Islet of Langerhans (tissue), 1 donor: ENCODE data around the gene DNAJB6.

Source experiments
- FAIRE-seq: peaks from one replicate; lab custom pipeline; 2011; peaks lifted over from hg19 to GRCh38; lab: Jason Lieb, UNC

Gene DNAJB6

DNA sequence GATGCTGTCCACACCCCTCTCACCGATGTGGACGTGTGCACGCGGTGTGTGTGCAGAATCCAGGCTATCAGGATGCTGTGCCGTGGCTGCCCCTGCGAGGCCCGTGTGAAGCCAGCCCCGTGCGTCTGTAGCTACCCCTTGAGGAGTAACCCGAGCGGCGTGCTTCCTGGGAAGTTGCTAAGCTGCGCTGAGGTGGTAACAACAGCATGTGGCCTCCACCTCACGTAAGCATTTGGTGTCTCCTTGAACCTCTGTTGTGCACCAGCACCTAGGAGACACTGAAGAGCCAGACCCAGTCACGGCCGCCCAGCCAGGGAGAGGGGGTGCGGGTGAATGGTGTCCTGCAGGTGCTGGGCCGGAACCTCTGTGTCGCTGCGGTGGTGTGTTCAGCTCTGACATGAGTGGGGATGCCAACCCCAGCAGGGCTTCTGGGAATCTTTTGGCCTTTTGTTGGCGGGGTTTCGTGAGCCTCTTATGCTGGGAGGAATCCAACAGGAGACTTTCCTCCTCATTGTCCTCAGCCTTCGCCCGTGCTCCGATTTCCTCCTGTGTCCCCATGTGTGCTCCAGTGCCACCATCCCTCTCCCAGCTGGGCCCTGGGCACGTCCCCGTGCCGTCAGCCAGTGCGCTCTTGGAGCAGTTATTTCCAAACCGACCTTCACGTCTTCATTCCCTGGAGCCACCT is 60.4 kb downstream of the DNAJB6 start:
- FAIRE-seq, result no peak

- no peak for FAIRE-seq
These were observed 61.2 kb downstream of the DNAJB6 start for GRCh38 chr7:157397731-157398691.

- no peak for FAIRE-seq
These were observed 62.4 kb downstream of the DNAJB6 start for GRCh38 chr7:157399086-157399687.

DNA sequence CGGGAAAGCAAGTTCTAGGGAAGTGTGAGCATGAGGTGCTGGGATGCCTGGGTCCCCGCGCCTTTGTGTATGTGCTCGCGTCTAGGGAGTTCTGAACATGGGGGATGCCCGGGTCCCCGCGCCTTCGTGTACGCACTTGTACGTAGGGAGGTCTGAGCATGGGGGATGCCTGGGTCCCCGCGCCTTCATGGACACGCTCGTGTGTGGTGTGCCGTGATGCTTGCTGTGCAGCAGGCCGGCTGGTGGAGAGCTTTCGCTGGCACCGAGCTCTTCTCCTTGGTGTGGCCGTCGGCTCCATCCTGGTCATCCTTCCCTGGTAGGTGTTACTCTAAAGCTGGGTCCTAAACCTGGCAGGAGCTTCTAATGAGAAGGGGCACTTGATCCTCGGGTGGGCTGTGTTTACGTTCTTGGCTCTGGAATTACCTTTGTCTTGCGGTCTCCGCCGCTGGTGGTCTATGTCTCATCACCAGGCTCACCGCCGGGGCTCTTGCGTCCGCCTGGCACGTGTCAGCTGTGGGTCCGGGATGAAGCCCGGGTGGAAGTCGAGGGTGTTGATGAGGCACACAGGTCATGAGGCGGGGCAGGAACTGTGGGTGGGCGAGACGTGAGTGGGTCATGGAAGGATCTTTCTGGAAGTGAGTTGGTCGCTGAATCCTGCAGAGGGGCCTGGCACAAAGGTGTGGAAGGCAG is 63.5 kb downstream of the DNAJB6 start:
- no peak for FAIRE-seq

DNA sequence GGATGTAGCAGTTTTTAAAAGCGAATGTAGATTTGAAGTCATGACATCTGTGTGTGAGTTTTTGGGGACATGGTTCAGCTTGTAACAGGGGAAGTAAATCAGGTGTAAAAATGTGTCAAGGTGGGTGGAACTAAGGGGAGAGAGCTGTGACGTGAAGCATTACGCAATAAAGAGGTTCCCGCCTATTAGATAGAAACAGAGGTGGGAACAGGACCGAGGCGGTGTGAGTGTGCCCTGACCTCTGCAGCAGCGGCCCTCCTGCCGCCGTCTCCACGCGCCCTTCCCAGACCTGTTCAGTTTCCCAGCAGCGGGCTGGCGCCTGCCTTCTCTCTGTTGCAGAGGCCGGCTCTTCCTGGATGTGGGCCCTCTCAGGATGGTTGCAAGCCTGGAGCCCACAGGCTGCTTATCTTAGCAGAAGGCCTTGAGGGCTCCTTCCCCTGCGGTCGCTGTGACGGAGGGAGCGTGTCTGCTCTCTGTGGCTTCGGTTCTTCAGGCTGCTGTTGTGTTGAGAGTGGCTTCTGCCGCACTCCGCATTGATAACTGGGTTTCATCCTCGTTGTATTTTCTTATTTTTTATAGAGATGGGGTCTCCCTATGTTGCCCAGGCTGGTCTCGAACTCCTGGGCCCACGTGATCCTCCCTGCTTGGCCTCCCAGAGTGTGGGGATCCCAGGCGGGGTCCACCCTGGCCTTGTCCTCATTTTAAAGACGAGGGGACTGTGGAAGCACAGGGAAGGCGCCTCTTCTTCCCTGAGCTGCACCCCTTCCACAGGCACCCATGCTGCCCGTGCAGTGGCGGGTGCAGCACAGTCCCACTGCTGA is 65.0 kb downstream of the DNAJB6 start:
- FAIRE-seq, result no peak

- no peak for FAIRE-seq
These were observed 65.5 kb downstream of the DNAJB6 start for GRCh38 chr7:157402388-157402703.

DNA sequence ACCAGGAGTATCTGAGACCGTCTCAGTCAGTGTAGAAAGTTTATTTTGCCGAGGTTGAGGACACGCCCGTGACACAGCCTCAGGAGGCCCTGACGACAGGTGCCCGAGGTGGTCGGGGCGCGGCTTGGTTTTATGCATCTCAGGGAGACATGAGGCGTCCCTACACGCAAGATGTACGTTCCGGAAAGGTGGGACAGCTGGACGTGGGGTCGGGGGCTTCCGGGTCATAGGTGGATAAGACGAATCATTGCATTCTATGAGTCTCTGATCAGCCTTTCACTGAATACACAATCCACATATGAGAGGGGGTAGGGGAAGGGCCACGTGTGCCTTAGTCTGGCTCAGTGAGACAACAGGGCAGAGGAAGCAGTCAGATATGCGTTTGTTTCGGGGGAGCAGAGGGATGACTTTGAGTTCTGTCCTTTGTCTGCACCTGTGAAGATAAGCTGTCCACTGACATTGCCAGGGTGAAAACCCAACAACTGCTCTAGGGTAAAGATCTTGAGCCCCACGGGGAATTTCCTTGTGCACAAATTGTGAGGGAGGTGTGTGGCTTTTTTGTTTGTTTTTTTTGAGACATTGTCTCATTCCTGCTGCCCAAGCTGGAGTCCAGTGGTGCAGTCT is 66.2 kb downstream of the DNAJB6 start:
- no peak for FAIRE-seq

GRCh38 chr7:157403646-157404401 is 67.0 kb downstream of the DNAJB6 start:
- FAIRE-seq, result no peak

DNA sequence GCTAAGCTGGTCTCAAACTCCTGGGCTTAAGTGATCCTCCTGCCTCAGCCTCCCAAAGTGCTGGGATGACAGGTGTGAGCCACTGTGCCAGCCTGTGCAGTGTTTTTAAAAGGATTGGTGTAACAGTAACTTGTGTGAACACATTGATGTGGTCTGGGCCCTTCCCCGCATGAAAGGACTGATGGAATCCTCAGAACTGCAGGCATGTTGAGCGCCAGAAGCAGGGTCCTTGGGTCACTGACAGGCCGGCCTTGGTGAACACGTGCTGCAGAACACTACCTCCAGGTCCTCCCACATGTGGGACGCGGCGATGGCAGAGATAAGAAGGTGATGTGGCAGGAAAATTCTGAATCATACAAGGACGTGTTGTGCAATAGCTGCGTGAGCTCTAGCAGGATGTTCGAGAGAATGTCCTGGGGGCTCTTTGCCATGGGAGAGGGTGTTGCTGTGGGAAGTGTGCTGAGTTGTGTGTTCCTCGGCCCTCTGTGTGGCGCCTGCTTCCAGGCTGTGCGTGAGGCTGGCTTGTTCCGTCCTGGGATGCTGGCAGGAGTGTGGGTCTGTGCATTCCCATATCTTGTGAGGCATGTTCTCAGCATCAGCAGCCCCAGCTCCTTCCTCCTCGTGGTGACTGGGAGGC is 68.2 kb downstream of the DNAJB6 start:
- FAIRE-seq, result no peak

DNA sequence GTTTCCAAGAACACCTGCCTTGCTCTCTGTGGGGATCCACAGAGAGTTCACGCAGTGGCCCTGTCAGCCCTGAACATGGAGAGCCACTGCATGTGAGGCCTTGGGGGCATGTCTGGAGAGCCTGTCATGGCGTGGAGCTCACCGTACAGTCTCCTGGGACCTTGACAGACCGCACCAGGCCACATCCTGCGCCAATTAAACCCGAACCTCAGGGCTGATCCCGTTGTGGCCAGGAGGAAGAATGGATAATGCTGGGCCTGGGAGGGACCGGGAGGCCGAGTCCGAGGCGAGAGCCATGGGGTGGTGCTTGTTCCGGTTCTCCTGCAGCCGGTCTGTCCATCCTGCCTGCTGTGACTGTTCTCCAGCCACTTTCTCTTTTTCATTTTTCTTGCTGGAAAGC is 68.7 kb downstream of the DNAJB6 start:
- no peak for FAIRE-seq

- FAIRE-seq, result no peak
These were observed 69.4 kb downstream of the DNAJB6 start for GRCh38 chr7:157405914-157406810.

- FAIRE-seq, result no peak
These were observed 70.2 kb downstream of the DNAJB6 start for GRCh38 chr7:157406971-157407370.

DNA sequence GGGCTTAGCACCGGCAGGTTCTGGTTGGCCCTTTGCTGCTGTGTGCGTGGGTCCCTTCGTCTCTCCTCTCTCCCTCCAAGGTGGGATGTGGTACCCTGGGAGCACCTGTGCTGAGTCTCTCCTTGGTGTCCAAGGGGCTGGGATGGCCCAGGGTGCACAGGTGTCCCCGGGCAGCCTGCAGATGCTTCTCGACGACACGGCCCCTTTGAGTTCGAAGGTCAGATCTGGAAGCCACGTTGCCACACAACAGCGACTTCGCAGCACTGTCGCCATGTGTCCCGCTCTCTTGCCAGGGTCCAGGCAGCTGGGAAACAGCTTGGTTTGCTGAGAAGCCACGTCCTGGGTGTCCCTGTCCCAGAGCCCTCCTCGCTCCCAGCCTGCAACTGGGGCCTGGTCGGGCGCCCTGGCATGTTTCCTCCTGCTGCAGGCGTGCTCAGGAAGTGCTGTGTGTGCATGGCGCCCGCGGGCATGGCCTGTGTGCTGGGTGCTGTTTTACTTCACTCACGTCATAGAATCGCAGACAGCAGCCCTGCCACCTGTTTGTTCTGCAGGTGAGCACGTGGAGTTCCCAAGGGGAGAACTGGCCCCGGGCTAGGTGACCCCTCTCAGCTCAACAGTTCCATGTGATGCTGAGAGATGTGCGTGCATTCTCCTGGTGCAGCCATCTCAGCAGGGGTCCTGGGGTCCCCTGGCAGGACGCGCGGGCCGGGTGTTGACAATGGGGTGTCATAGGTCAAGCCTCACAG is 70.9 kb downstream of the DNAJB6 start:
- no peak for FAIRE-seq

DNA sequence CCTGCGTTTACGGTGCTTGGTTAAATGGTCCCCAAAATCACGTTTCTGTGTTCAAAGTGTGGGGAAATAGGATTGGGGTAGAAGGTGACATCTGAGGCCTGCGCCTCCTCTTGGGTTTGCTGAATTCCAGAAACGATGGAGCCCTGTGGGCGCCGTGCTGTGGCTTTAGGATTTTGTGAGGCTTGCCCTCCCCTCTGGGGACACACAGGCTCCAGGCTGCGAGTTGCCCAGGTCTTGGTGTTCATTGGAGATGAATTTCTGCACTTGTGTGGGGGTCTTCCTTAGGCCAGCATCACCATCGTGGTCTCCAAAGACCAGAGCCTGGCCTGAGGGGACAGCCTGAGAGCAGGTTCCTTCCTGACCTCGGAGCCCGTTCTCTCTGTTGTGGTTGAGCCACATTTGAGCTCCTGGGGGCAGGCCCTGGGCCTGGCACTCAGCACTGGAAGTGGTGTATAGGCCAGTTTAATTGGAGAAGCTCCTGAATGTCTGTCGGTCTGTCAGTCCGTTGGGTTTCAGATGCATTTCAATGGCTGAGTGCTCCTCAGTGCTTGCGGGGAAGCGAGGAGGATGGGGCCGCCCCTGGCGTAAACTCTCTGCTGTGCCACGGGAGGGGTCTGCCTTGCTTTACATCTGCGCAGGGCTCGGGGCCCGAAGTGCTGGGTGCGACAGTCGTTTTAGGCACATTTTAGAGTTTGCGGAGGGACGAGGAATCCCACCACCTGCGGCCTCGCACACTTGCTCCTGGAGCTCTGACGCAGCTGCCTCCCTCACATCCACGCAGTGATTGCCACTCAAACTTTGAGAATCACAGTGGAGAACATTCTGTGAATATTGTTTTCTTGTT is 71.7 kb downstream of the DNAJB6 start:
- no peak for FAIRE-seq

DNA sequence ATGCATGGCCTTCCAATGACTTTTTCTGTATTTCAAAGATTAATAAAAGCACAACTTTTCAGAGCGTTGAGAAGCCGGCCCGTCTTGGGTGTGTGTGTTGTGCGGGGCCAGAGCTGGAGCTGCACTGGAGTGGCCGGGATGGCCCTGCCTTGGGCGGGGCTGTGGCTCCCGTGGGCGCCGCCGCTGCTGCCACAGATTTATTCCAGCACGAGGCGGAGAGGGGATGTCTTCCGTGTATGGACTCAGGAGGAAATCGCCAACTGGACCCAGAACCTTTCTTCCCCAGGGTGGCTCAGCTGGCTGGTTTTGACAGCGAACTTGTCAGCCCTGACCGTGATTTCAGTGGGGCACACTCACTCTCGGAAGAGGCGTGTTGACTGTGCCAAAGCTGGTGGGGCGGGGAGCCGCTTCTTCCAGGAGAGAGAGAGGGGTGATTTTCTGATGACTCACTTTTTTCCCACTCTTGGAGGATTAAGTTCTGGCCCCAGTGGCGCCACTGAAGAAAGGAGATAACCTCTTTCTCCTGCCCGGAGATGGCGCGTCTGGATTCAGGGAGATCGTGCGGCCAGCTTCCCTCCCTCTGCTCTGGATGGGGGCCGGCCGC is 72.4 kb downstream of the DNAJB6 start:
- FAIRE-seq, result no peak

- no peak for FAIRE-seq
These were observed 73.2 kb downstream of the DNAJB6 start for GRCh38 chr7:157409753-157410727.
